GM18502 (cell line): ENCODE results near the gene OR7A5.
"Not testable (repeated sequence)": the region's sequence is repeated elsewhere in the genome, so short reads cannot be mapped to it uniquely, and the experiment has no call there.

Source experiments
- ATAC-seq: cut with Tn5 transposase; IDR thresholded peaks from one replicate; pipeline ENCODE4 v1.9.1; 2021; ENCODE audit warnings: mild to moderate bottlenecking; ENCODE audit not compliant: unreplicated experiment, poor library complexity

Gene OR7A5

GRCh38 chr19:14785102-14785793 lies 49.7 kb downstream of the OR7A5 start:
- ATAC-seq: not testable (repeated sequence)

- not testable (repeated sequence) for ATAC-seq
Observed at GRCh38 chr19:14784730-14785101, 50.3 kb downstream of the OR7A5 start.

- ATAC-seq: not testable (repeated sequence)
Observed at GRCh38 chr19:14783410-14783998, 51.5 kb downstream of the OR7A5 start.

- ATAC-seq: no peak
Observed at GRCh38 chr19:14782626-14783409, 52.2 kb downstream of the OR7A5 start.

GRCh38 chr19:14781713-14782536 lies 53.1 kb downstream of the OR7A5 start:
- not testable (repeated sequence) for ATAC-seq

- ATAC-seq: not testable (repeated sequence)
Observed at GRCh38 chr19:14780622-14781225, 54.3 kb downstream of the OR7A5 start.

GRCh38 chr19:14779151-14779550 lies 55.8 kb downstream of the OR7A5 start:
- no peak for ATAC-seq

- not testable (repeated sequence) for ATAC-seq
Observed at GRCh38 chr19:14778110-14778845, 56.7 kb downstream of the OR7A5 start, which contains the start of gene ADGRE2. ADGRE2 (minus strand) TSS chr19:14778560; CDS start chr19:14776756, 1,804 bp downstream.

GRCh38 chr19:14777645-14778044 lies 57.3 kb downstream of the OR7A5 start:
- ATAC-seq: not testable (repeated sequence)
